IMR-90 (cell line): ENCODE measurements around the gene ZFR. TPM values are rescaled to one million over a fixed set of nuclear protein-coding genes. Genes with fewer than 3 reads are reported as not detected.
"Not testable (repeated sequence)": the region's sequence is repeated elsewhere in the genome, so short reads cannot be mapped to it uniquely, and the experiment has no call there.

ENCODE experiments used
- ATAC-seq: fragments of 200-7000 bp; cut with Tn5 transposase; 2 replicates; pipeline ENCODE4 v1.9.1; 2020; ENCODE audit warnings: low read depth, mild to moderate bottlenecking, moderate library complexity
- BruUV-seq: library from RNA; stranded (reverse); fragments of 400-500 nt; replicated peaks from 2 replicates; lab custom pipeline; 2021; lab: Mats Ljungman, UMichigan
- CTCF ChIA-PET: fragments of 300-600 bp; formaldehyde crosslinking; extraction: SDS; loops from one replicate; lab custom pipeline; 2021; ENCODE audit warnings: antibody characterized with exemption; lab: Yijun Ruan, JAX
- POLR2A ChIA-PET: fragments of 300-600 bp; sonication (Branson Sonifier 250); formaldehyde crosslinking; loops from one replicate; lab custom pipeline; 2022; ENCODE audit warnings: antibody characterized with exemption; ENCODE audit not compliant: unreplicated experiment; lab: Charles Lee
- DNase-seq: peaks from one replicate; pipeline ENCODE4 v3.0.0; 2013
- H2AFZ ChIP-seq: replicated peaks from 2 replicates; pipeline ENCODE3; 2013; ENCODE audit warnings: low read length, mild to moderate bottlenecking; ENCODE audit not compliant: poor library complexity
- H2AK5ac ChIP-seq: 2 replicates; pipeline ENCODE4 v1.6.1; 2013; ENCODE audit warnings: low read depth, low read length, inconsistent platforms
- H2AK9ac ChIP-seq: replicated peaks from 2 replicates; pipeline ENCODE3; 2013; ENCODE audit warnings: mild to moderate bottlenecking, low read depth, low read length, moderate library complexity; ENCODE audit not compliant: poor library complexity
- H2BK120ac ChIP-seq: 2 replicates; pipeline ENCODE4 v1.6.1; 2013; ENCODE audit warnings: low read depth, low read length, inconsistent platforms
- H2BK15ac ChIP-seq: 3 replicates; pipeline ENCODE4 v1.6.1; 2013; ENCODE audit warnings: low read depth, low read length, inconsistent platforms
- H2BK20ac ChIP-seq: 2 replicates; pipeline ENCODE4 v1.6.1; 2013; ENCODE audit warnings: low read depth, mild to moderate bottlenecking, inconsistent platforms, low read length, moderate library complexity
- H2BK5ac ChIP-seq: 2 replicates; pipeline ENCODE4 v1.6.1; 2013; ENCODE audit warnings: mild to moderate bottlenecking, low read depth, low read length, inconsistent platforms; ENCODE audit not compliant: poor library complexity, severe bottlenecking
- H3K14ac ChIP-seq: replicated peaks from 2 replicates; pipeline ENCODE4 v1.6.1; 2013; ENCODE audit warnings: low read depth, low read length, inconsistent platforms
- H3K18ac ChIP-seq: 2 replicates; pipeline ENCODE4 v1.6.1; 2013; ENCODE audit warnings: low read depth, low read length, control low read depth
- H3K23ac ChIP-seq: 2 replicates; pipeline ENCODE4 v1.6.1; 2013; ENCODE audit warnings: low read depth, low read length, inconsistent platforms
- H3K27ac ChIP-seq: 2 replicates; pipeline ENCODE4 v1.5.1; 2013; ENCODE audit warnings: mild to moderate bottlenecking, control low read depth, low read length; ENCODE audit not compliant: insufficient read depth
- H3K27me3 ChIP-seq: 2 replicates; pipeline ENCODE4 v1.6.1; 2013; ENCODE audit warnings: low read length; ENCODE audit not compliant: control insufficient read depth, insufficient read depth
- H3K36me3 ChIP-seq: 2 replicates; pipeline ENCODE4 v1.6.1; 2013; ENCODE audit warnings: low read length, mixed read lengths; ENCODE audit not compliant: control insufficient read depth, insufficient read depth
- H3K4ac ChIP-seq: 2 replicates; pipeline ENCODE4 v1.6.1; 2013; ENCODE audit warnings: low read depth, low read length, inconsistent platforms
- H3K4me1 ChIP-seq: 2 replicates; pipeline ENCODE4 v1.6.1; 2013; ENCODE audit warnings: low read length, mixed read lengths; ENCODE audit not compliant: control insufficient read depth, insufficient read depth
- H3K4me2 ChIP-seq: 2 replicates; pipeline ENCODE4 v1.6.1; 2013; ENCODE audit warnings: low read depth, mild to moderate bottlenecking, control low read depth, low read length, moderate library complexity
- H3K4me3 ChIP-seq: 2 replicates; pipeline ENCODE4 v1.5.1; 2013; ENCODE audit warnings: low read depth, mild to moderate bottlenecking, control low read depth, low read length, moderate library complexity; ENCODE audit not compliant: insufficient read depth
- H3K56ac ChIP-seq: 2 replicates; pipeline ENCODE4 v1.6.1; 2013; ENCODE audit warnings: low read length, inconsistent platforms; ENCODE audit not compliant: insufficient read depth; ENCODE audit errors: extremely low read depth
- H3K79me1 ChIP-seq, 2 experiments: 2 replicates each; pipeline ENCODE4 v1.6.1; 2013; ENCODE audit warnings: low read length in 2 of 2, inconsistent platforms in 1 of 2, low read depth in 1 of 2
- H3K9ac ChIP-seq: 2 replicates; pipeline ENCODE4 v1.6.1; 2013; ENCODE audit warnings: low read depth, low read length, control low read depth
- H3K9me1 ChIP-seq: 2 replicates; pipeline ENCODE4 v1.6.1; 2013; ENCODE audit warnings: low read length, inconsistent platforms; ENCODE audit not compliant: insufficient read depth
- H3K9me3 ChIP-seq: 2 replicates; pipeline ENCODE4 v1.6.1; 2013; ENCODE audit warnings: low read length; ENCODE audit not compliant: control insufficient read depth, insufficient read depth
- H4K20me1 ChIP-seq: 2 replicates; pipeline ENCODE4 v1.6.1; 2013; ENCODE audit warnings: low read length, inconsistent platforms; ENCODE audit not compliant: insufficient read depth
- H4K5ac ChIP-seq: 2 replicates; pipeline ENCODE4 v1.6.1; 2013; ENCODE audit warnings: mild to moderate bottlenecking, low read depth, low read length, control low read depth
- H4K8ac ChIP-seq, 2 experiments: 2 replicates each; pipeline ENCODE4 v1.6.1; 2013; ENCODE audit warnings: low read depth in 2 of 2, low read length in 2 of 2, control low read depth in 1 of 2, inconsistent platforms in 1 of 2
- H4K91ac ChIP-seq: 2 replicates; pipeline ENCODE4 v1.6.1; 2013; ENCODE audit warnings: low read depth, low read length, inconsistent platforms; ENCODE audit not compliant: insufficient read depth
- CHD1 ChIP-seq: IDR thresholded peaks from 2 replicates; pipeline ENCODE4 v1.6.1; 2012; ENCODE audit warnings: low read depth, low read length, improper control_type of control experiment
- FOS ChIP-seq: fragments of 150-350 bp; IDR thresholded peaks from 2 replicates; pipeline ENCODE4 v1.6.1; 2016; ENCODE audit warnings: low read depth, low read length
- MXI1 ChIP-seq: IDR thresholded peaks from 2 replicates; pipeline ENCODE4 v1.6.1; 2012; ENCODE audit warnings: low read depth, mild to moderate bottlenecking, low read length, moderate library complexity, borderline replicate concordance
- POLR2A ChIP-seq: IDR thresholded peaks from 2 replicates; pipeline ENCODE4 v1.6.1; 2012; ENCODE audit warnings: mild to moderate bottlenecking, low read depth, low read length
- RAD21 ChIP-seq: IDR thresholded peaks from 2 replicates; pipeline ENCODE4 v1.6.1; 2012; ENCODE audit warnings: low read length, improper control_type of control experiment
- USF2 ChIP-seq: fragments of 150-350 bp; IDR thresholded peaks from 2 replicates; pipeline ENCODE4 v1.6.1; 2017; ENCODE audit warnings: mild to moderate bottlenecking, antibody characterized with exemption, low read length, low read depth
- WGBS, 2 experiments: methylation state at CpG; one replicate each; pipeline versions ENCODE4 v1.1.5 to v1.1.7; 2013; ENCODE audit warnings: missing lambda C conversion rate in 2 of 2; ENCODE audit not compliant: insufficient read length in 1 of 2; ENCODE audit errors: extremely low coverage in 2 of 2; 5-methylcytosine and 5-hydroxymethylcytosine counted together
- dilution Hi-C: fragments of 300-500 bp; cut with HindIII; formaldehyde crosslinking; loops from one replicate; pipeline ENCODE4 v1.14.3; 2018; ENCODE audit warnings: low sequenced_read_pairs; ENCODE audit not compliant: unreplicated experiment
- in situ Hi-C: fragments of 300-500 bp; cut with MboI; formaldehyde crosslinking; loops from 3 replicates; pipeline ENCODE4 v1.14.3; 2019; ENCODE audit warnings: low sequenced_read_pairs, inconsistent platforms, mixed read lengths
- intact Hi-C: fragments of 100-400 bp; cut with micrococcal nuclease; formaldehyde crosslinking; loops from 2 replicates; pipeline ENCODE4 v1.10.0; 2022
- polyA plus RNA-seq, 3 experiments: library from polyadenylated mRNA; depleted of rRNA; stranded (reverse); fragments of >200 nt; gene quantifications; 2 replicates each; pipeline ENCODE4 v1.2.3, GENCODE V29; 2012; ENCODE audit warnings: low replicate concordance in 1 of 3
- total RNA-seq: library from RNA; depleted of rRNA; stranded (reverse); fragments of >200 nt; gene quantifications from 2 replicates; pipeline ENCODE4 v1.2.3, GENCODE V29; 2012

The ZFR gene
- total and polyA plus RNA-seq, 2 of the 4 experiments (the other 2 are of a cell fraction), result 30.4 to 81.4 TPM

- no peak for ATAC-seq
- H3K79me1 ChIP-seq, result peaks cover 17 to 29% of the 10 kb centered on the region in 2 experiments
- WGBS, 2 experiments, result no CpG with 5 or more reads among the region's 4 CpGs
These were observed 75.5 kb downstream of the ZFR start for GRCh38 chr5:32369032-32369431.

GRCh38 chr5:32367271-32367670 lies 77.3 kb downstream of the ZFR start:
- in situ Hi-C loops, H3K9me1 ChIP-seq, POLR2A ChIA-PET, dilution Hi-C loops, H3K9ac ChIP-seq, H2AFZ ChIP-seq, H3K4me2 ChIP-seq, intact Hi-C loops, DNase-seq, H4K8ac ChIP-seq, H3K27ac ChIP-seq, H3K14ac ChIP-seq, H2BK5ac ChIP-seq, H2BK15ac ChIP-seq, H3K4me3 ChIP-seq, BruUV-seq, H3K4ac ChIP-seq, H3K23ac ChIP-seq, H4K20me1 ChIP-seq, CTCF ChIA-PET, ATAC-seq, H3K56ac ChIP-seq, H3K4me1 ChIP-seq, H3K18ac ChIP-seq, H2AK5ac ChIP-seq, H4K5ac ChIP-seq, H2BK20ac ChIP-seq, H2BK120ac ChIP-seq, H4K91ac ChIP-seq, H3K9me3 ChIP-seq, H3K27me3 ChIP-seq, H2AK9ac ChIP-seq: not testable (repeated sequence)
- H3K79me1 ChIP-seq, result peaks cover 15 to 27% of the 10 kb centered on the region in 2 experiments
- H3K36me3 ChIP-seq, result peaks cover 26% of the 10 kb centered on the region
- no CpG with 5 or more reads among the region's 6 CpGs for WGBS, 2 experiments

More at GRCh38 chr5:32369032-32369431, 75.5 kb downstream of the ZFR start:
- no peak overlapping the region for H2BK20ac ChIP-seq
- no peak overlapping the region for H2BK5ac ChIP-seq
- H4K91ac ChIP-seq, result no peak overlapping the region
- H2AK5ac ChIP-seq, result no peak overlapping the region
- ChIA-PET POLR2A (no interaction called here), CTCF (interaction anchor here (0.7 kb wide), 1 partner anchor 12 kb away, joined by 3 read pairs; no protein-coding TSS in a partner anchor)
- no peak overlapping the region for H2AFZ ChIP-seq
- in situ Hi-C loops, result no loop called here
- H3K4ac ChIP-seq, result no peak overlapping the region
- no peak overlapping the region for H3K4me3 ChIP-seq
- no peak overlapping the region for H3K27ac ChIP-seq
- no peak overlapping the region for H2BK120ac ChIP-seq
- no peak overlapping the region for H2BK15ac ChIP-seq
- no TSS peak for BruUV-seq
- dilution Hi-C loops, result no loop called here
- H3K56ac ChIP-seq, result no peak overlapping the region
- no peak overlapping the region for H4K5ac ChIP-seq
- peaks cover 28% of the 10 kb centered on the region for H3K36me3 ChIP-seq
- TF ChIP-seq CHD1 (no peak), FOS (no peak), MXI1 (no peak), USF2 (no peak), POLR2A (no peak), RAD21 (no peak)
- no peak for DNase-seq
- H4K20me1 ChIP-seq, result peaks cover 8% of the 10 kb centered on the region; the same call in 1 of the 2 replicates
- no peak overlapping the region for H3K9ac ChIP-seq
- no peak overlapping the region for H3K23ac ChIP-seq
- no peak overlapping the region for H3K14ac ChIP-seq
- peaks cover 2% of the 10 kb centered on the region; the same call in 1 of the 2 replicates for H3K4me1 ChIP-seq
- H2AK9ac ChIP-seq, result no peak overlapping the region
- H3K9me1 ChIP-seq, result peaks cover 3% of the 10 kb centered on the region
- no peak overlapping the region for H3K18ac ChIP-seq
- H4K8ac ChIP-seq, result no peak overlapping the region
- no peak overlapping the region for H3K4me2 ChIP-seq
- intact Hi-C loops, result no loop called here
- H3K27me3 ChIP-seq, result no peaks in the 10 kb centered on the region
- no peaks in the 10 kb centered on the region for H3K9me3 ChIP-seq
